Sigmoid colon (tissue), 3 donors: Measurements from ENCODE around the gene IL4I1.

Source experiments
- CTCF ChIP-seq, 4 experiments: fragments of 450-650 bp in 3 of 4; fragments of 200-600 bp in 1 of 4; IDR thresholded peaks; one replicate each; pipeline ENCODE4 v1.5.1; 2016 to 2019; ENCODE audit warnings: antibody characterized with exemption in 4 of 4, mild to moderate bottlenecking in 3 of 4, moderate library complexity in 2 of 4
- POLR2A ChIP-seq, 2 donors: fragments of 450-650 bp; IDR thresholded peaks; one replicate each; pipeline ENCODE4 v1.6.1; 2016; ENCODE audit warnings: antibody characterized with exemption in 2 of 2, mild to moderate bottlenecking in 2 of 2, moderate library complexity in 2 of 2

- TF ChIP-seq CTCF (IDR thresholded peaks at IDR 0.05) (no peak), POLR2A (IDR thresholded peaks at IDR 0.05) (no peak)
Observed at GRCh38 chr19:49856574-49857021, 40.1 kb downstream of the IL4I1 start.
